ENCODE data around the gene CDX1.

DNA sequence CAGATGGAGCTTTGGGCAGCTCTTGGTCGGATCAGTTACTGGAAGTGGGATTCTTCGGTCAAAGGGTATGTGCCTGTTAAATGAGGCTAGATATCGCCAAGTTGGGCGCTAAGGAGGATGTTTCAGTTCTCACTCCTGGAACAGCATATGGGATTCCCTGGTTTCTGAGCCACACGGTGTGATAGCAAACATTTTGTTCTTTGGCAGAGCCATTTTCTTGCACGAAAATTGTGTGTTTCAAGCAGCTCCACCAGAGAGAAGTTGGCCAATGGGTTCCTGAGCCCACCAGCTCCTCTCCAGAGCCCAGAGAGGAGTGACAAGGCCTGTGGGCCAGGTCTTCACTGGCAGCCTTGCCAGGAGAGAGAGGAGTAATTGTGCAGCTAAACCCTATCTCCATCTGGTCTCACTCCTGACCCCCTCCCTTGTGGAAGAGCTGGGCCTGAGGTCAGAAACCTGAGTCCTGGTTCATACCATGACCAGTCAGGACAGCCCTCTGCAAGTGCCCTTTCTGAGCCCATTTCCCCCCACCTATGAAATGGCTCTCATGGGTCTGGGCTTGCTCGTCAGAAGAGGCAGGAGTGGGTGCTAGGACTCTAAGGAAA, 12.5 kb downstream of the CDX1 start:
- TF ChIP-seq, protein P1, sequence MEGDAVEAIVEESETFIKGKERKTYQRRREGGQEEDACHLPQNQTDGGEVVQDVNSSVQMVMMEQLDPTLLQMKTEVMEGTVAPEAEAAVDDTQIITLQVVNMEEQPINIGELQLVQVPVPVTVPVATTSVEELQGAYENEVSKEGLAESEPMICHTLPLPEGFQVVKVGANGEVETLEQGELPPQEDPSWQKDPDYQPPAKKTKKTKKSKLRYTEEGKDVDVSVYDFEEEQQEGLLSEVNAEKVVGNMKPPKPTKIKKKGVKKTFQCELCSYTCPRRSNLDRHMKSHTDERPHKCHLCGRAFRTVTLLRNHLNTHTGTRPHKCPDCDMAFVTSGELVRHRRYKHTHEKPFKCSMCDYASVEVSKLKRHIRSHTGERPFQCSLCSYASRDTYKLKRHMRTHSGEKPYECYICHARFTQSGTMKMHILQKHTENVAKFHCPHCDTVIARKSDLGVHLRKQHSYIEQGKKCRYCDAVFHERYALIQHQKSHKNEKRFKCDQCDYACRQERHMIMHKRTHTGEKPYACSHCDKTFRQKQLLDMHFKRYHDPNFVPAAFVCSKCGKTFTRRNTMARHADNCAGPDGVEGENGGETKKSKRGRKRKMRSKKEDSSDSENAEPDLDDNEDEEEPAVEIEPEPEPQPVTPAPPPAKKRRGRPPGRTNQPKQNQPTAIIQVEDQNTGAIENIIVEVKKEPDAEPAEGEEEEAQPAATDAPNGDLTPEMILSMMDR (IDR thresholded peaks at IDR 0.05; ENCODE audit: poor library complexity), result no peak
- no peak for TF ChIP-seq EZH2phosphoT487 (IDR thresholded peaks at IDR 0.05; ENCODE audit: low read depth, severe bottlenecking, unreplicated experiment)

Measured in hepatocyte (in vitro differentiated cells).